GM21723 (cell line): Measurements from ENCODE around the gene ANKRD61.
"Not testable (repeated sequence)": the region's sequence is repeated elsewhere in the genome, so short reads cannot be mapped to it uniquely, and the experiment has no call there.

Source experiments
- ATAC-seq: cut with Tn5 transposase; IDR thresholded peaks from one replicate; pipeline ENCODE4 v1.9.1; 2021; ENCODE audit warnings: mild to moderate bottlenecking, moderate library complexity; ENCODE audit not compliant: unreplicated experiment

Gene ANKRD61

GRCh38 chr7:6031567-6031966 is 391 bp downstream of the ANKRD61 start:
- ATAC-seq, result no peak

- ATAC-seq, result no peak
Measured at GRCh38 chr7:6032167-6032566, 991 bp downstream of the ANKRD61 start.

- ATAC-seq, result no peak
Measured at GRCh38 chr7:6032641-6033040, 1.5 kb downstream of the ANKRD61 start.

- no peak for ATAC-seq
Measured at GRCh38 chr7:6035165-6035564, 4.0 kb downstream of the ANKRD61 start.

- ATAC-seq, result no peak
Measured at GRCh38 chr7:6035686-6036085, 4.5 kb downstream of the ANKRD61 start.

- ATAC-seq, result no peak
Measured at GRCh38 chr7:6049780-6050179, 18.6 kb downstream of the ANKRD61 start.

GRCh38 chr7:6051185-6051584 is 20.0 kb downstream of the ANKRD61 start:
- not testable (repeated sequence) for ATAC-seq

GRCh38 chr7:6056616-6057015 is 25.4 kb downstream of the ANKRD61 start:
- no peak for ATAC-seq

GRCh38 chr7:6057316-6058129 is 26.3 kb downstream of the ANKRD61 start:
- ATAC-seq, result no peak

GRCh38 chr7:6059941-6060340 is 28.8 kb downstream of the ANKRD61 start:
- not testable (repeated sequence) for ATAC-seq

- peak; percentile 94 for ATAC-seq
Measured at GRCh38 chr7:6071406-6071805, 40.2 kb downstream of the ANKRD61 start.

- no peak for ATAC-seq
Measured at GRCh38 chr7:6074612-6075380, 43.6 kb downstream of the ANKRD61 start.

GRCh38 chr7:6078548-6078947 is 47.4 kb downstream of the ANKRD61 start:
- ATAC-seq, result no peak

GRCh38 chr7:6083047-6083446 is 51.9 kb downstream of the ANKRD61 start:
- ATAC-seq, result not testable (repeated sequence)
